G401.6 (cell line): ENCODE measurements around the gene PTGIS.

Experiments used
- FAIRE-seq: peaks from 2 replicates; lab custom pipeline; 2012; peaks lifted over from hg19 to GRCh38; lab: Jason Lieb, UNC

The PTGIS gene

DNA sequence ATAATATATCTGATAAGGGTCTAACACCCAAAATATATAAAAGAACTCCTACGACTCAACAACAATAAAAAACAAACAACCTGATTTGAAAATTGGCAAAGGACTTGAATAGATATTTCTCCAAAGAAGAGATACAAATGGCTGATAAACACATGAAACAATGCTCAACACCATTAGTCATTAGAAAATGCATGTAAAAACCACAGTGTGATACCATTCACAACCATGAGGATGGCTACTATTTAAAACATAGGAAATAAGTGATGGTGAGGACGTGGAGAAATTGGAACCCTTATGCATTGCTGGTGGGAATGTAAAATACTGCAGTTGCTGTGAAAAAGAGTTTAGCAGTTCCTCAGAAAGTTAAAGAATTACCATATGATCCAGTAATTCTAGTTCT is 41.4 kb downstream of the PTGIS start:
- no peak for FAIRE-seq

DNA sequence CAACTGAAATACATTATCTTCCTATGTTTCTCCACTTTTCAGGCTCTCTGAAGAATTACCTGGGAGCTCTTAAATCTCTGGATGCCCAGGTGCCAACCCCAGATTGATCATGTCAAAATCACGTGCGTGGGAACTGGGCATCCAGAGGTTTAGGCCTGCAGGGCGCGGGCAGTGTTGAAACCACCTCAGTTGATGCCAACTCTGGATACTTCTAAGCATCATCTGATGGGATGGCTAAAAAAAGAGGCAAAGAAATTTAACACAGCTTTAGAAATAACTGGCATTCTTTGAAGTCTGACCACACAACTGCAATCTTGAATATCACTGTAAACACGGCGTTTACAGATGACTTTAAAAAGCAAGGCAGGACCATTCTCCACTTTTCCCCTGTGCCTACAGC is 41.9 kb downstream of the PTGIS start:
- FAIRE-seq: no peak

DNA sequence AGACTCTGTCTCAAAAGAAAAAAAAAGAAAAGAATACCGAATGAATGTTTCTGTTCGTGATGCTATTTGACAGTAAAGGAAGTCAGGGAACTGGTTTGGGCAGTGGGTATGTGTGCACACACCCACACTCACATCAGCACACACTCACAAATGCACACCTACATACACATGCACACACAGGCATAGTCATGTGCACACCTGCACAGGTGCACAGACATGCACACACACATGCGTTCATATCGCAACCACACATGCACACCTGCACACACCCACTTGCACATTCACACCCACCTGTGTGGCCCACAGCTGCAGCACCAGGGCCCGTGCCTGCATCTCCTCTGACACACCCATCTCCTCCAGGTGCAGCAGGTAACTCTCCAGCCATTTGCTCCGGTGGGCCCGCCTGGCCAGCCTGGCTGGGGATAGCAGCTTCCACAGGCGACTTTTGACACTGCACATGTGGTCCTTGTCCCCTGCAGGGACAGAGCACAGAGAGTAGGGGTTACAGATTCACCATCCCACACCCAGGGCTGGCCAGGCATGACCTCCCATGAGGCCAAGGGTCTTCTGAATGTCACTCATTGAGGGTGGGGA is 44.1 kb downstream of the PTGIS start:
- no peak for FAIRE-seq

DNA sequence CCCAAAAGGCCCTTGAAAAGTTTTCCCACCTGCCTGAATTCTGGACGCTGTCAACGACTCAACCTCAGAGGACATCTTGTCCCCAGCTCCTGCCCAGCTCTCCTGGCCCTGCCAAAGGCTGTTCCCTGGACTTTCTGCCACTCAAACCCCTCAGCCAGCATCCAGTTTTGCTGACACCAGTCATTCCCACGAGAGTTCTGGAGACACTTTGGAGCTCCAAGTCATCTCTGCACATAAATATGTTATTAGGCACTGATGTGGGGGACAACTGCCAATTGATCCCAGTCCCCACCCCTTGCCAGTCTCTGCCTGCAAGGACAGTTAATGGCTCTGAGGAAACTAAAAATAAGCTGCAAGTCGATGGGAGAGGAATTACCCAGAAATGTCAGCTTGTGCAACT is 46.6 kb downstream of the PTGIS start:
- FAIRE-seq: no peak

DNA sequence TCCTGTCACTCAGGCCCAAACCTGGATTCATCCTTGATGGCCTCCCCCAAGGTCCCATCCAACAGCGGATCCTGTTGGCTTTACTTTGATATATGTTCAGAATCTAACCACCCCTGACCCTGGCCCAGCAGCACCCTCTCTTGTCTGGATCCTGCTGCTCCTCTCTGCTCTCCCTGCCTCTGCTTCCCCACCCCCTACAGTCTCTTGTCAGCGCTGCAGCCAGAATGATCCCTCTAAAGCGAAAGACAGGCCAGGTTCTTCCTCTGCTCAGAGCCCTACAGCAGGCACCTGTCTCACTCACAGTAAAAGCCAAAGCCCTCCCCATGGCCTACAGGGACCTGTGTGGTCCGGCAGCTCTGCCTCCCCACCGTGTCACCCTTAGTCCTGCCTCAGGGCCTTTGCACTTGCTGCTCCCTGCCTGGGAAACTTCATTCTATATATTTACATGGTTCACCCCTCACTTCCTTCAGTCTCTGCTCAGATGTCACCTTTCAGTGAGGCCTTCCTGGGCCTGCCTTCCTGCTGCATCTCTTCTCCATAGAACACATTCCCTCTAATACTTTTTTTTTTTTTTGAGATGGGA is 48.1 kb downstream of the PTGIS start:
- no peak for FAIRE-seq

DNA sequence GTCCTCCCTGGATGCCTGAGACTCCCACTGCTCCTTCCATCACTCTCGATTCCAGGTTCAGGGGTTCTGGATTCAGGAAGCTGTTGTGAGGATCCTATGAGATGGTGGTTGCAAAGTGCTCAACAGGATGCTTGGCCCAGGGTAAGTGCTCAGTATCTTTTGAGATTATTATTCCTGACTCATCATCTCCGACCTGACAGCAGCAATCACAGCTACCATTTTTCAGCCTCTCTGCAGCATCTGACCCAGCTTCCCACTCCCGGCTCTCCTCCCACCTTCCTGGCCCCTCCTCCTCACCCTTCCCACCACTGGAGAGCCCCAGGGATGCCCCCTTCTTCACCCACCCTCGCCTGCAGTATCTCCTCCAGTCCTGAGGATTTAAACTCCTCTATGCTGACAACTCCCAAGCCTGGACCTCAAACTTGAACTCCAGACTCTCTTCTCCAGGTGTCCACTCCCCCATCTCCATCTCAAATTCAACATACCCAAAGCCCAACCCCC is 48.7 kb downstream of the PTGIS start:
- FAIRE-seq: no peak

DNA sequence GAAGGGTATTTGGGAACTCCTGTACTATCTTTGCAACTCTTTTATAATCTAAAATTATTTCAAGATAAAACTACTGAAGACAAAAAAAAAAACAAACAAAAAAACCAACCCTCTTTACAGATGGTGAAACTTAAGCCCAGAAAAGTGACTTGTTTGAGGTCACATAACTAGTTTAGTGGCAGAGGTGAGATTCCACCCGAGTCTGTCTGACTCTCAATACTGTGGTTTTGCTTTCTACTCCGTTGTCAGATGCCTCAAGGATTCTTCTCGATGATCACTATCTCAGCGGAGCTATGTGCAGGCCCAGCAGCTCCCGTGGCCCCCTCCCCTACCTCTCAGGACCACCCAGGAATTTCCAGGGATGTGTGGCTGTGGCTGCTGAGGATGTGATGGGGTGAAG is 49.4 kb downstream of the PTGIS start:
- no peak for FAIRE-seq

DNA sequence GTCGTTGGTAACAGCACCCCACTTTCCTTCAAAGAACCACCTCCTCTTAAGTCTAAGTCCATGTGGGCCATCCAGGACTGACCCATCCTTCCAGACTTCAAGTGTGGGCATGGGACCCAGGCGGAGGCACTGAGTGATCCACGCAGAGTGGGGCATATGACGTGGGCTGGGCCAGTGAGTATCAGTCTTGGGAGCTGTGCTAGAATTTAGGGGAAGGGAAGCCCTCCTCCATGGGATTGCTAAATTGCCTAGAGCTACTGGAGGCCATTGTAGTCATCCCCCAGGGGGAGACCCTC is 50.2 kb downstream of the PTGIS start:
- FAIRE-seq: no peak

DNA sequence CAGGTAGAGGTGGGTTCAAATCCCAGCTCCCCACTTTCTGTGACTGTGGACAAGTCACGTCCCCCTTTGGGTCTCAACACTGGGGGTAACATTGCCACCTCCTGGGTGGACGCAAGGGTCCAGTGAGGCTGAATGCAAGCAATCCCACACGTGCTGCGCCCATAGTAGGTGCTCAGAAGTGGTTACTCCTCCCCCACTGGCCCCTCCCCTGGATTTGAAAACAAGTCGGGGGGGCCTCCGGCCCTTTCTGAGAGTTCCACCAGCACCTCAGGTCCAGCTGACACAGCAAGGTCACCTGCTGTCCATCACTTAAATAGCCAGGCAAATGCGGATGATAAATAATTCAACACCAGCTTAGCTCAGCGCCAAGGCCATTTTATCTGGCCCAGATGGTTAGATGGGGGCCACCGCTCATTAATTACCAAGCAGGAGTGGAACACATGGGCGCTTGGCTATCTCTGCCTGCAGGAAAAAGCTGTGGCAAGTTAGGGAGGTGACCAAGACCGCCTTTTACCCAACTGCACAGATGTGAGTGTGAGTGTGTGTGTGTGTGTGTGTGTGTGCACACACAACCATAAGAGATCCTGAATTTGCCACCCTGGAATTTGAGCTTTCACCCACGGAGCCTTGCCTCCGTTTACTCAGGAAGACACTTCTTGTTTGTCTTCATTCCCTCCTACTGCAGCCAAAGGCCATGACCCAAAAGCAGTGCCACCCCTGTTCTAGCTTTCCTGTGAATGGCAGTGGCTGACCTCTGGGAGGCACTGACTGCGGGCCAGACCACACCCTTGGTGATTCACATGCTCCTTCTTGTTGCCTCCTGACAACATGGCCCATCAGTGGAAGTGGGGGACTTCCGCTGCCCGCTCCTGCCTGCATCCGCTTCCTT is 50.8 kb downstream of the PTGIS start:
- FAIRE-seq: no peak

DNA sequence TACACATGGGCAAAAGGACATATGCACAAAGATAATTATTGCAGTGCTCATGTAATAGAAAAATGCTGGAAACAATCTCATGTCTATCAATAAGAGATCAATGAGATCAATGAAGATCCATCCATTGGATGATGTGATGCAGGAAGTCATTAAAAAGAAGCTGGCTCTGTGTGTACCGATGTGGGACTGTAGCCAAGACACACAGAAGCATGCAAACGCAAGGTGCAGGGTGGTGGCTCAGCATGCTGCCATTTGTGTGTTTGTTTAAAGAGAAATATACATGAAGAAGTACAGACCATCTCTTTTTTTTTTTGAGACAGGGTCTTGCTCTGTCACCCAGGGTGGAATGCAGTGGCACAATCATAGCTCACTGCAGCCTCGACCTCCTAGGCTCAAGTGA is 52.4 kb downstream of the PTGIS start:
- no peak for FAIRE-seq

DNA sequence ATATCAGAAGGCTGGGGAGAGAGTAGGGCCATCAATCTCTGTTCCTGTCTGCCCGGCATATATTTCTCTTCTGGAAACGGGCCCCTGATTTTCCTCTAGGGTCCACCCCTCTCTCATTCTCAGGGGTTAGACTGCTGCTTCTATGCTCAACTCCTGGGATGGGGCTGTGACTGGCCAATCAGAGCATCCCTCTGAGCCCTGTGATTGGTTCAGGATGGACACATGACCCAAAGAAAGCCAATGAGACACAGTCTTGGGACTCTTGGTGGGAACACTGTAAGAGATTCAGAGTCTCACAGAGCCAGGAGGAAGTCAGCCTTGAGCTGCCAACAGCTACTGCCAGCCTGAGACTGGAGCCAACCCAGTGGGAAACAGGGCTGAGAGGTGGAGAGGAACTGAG is 54.4 kb downstream of the PTGIS start:
- no peak for FAIRE-seq

DNA sequence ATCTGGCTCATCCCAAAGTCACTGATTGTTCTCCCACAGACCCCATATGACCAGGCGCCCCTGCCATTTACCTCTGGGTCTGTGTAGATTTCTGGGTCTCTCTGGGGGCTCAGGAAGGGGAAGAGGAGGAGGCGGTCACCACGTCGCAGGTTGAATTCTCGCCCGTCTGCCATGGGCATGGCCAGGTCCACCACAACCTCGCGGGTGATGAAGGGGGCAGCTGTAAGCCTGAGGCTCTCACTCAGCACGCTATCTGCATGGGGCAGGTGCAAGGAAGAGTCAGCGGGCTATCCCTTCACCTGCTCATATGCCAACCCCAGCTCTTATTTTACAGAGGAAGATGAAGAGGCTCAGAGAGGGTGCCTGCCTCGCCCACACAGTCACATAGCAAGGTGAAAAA is 54.9 kb downstream of the PTGIS start:
- no peak for FAIRE-seq

DNA sequence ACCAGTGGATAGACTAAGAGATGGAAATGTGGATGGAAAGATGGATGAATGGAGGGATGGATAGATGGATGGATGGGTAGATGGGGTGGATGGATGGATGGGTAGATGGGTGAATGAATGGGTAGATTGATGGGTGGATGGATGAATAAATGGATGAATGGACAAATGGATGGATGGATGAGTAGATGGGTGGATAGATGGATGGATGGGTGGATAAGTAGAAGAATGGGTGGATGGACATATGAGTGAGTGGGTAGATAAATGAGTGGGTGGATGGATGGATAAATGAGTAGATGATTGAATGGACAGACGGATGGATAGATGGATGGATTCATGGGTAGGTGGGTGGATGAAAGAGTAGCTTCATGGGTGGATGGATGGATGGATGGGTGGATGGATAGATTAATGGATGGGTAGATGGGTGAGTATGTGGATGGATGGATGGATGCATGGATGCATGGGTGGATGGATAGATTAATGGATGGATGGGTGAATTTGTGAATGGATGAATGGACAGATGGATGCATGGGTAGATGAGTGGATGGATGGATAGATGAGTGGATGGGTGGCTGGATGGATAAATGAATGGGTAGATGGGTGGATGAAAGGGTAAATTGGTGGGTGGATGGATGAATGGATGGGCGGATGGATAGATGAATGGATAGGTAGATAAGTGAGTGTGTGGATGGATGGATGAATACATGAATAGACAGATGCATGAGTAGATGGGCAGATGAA is 56.0 kb downstream of the PTGIS start:
- FAIRE-seq: no peak

DNA sequence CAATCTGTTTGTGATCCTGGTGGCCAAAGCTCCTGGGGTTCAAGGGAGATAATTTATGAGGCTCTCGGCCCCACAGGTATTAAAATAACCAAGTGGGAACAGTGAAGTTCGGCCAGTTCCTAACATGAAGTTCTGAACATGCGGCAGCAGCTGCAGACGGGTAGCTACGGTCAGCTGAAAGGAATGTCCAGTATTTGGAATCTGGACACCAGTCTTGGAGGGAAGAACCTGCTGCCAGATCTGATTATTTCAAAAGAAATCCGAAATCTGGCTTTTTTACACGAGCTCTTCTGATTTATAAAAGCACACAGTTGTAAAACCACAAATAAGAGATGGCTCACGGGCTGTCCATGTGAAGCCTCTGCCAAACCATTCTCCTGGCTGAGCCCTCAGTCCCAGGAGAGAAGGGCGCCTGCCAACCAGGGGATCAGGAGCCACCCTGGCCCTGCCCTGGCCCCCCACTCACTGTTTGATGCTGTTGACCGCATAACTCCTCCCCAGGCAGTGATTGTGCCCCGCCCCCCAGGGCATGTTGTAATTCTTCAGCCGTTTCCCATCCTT is 57.3 kb downstream of the PTGIS start:
- no peak for FAIRE-seq

DNA sequence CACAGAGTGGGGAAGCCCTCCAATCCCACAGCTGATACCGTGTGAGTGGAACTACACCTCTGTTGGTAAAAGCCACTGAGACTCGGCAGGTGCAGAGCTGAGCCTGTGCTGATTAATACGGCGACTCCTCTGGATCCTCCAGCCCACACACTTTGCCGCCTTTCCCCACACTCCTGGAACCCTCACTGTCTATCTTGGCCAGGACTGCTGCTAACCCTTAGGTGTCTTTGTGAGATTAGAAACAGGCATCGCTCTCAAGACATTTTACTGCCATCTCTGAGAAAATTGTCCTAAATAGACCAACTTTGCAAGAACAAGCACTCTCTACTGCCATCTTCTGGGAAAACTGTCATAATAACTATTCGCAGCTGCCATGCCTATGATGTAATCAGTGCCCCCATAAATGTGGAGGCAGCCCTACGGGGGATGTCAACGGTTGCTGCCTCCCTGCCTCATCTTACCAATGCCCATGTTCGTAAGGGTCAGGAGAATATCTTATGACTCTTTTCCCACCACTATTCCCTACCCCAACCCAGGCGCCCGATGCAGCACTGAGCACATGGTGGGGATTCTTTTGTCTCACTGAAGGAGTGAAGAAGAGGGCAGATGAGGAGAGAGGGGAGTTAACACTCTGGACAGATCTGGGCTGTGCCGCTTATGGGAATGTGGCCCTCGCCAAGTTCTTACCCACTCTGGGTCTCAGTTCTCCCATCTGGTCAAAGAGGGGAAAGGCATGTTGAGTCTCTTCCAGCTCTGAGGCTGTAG is 59.3 kb downstream of the PTGIS start:
- no peak for FAIRE-seq

DNA sequence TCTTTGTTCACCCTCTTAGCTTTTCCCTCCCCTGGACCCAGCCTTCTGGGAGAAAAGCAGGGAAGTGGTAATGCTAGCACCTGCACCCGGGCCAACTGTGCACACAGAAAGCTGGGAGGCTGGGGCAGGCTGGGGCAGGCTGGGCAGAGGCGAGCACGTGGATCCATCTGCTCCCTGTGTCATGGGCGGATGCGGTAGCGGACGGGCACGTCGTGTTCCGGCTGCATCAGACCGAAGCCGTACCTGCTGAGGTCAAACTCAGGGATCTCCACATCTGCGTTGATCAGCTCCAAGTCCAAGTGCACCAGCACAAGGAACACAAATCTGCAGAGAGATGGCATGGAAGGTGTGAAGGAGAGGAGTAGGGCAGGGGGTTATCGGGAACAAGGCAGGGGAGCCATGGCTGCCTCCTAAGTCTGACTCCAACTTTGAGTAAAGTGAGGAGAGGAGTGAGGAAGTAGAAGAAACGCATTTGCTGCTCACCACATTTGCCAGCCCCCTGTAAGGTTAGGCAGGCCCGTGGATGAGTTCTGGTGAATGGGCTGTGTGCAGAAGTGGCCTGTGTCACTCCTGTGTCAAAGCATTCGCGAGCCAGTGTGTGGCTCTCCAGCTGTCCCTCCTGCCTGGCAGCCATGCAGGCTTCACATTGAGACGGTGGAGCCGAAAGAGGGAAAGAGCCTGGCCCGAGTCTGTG is 60.0 kb downstream of the PTGIS start:
- no peak for FAIRE-seq

DNA sequence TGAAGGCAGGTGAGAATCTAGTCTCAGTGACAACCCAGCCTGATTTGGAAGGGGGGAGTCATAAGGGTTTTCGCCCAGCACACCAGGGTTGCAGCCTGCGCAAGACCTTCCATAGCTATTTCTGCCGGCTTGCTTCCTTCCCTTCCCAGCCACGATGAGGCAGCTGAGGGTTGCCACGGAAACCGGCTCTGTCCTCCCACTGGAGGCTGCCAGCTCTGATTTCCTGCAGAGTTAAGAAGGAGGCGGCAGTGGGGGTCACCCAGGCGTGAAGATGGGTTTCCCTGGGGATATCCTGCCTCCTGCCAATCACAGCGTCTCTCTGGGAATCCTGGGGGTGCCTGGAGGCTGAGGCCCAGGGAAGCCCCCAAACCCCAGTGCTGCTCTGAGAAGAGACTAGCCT is 62.4 kb downstream of the PTGIS start:
- FAIRE-seq: no peak

DNA sequence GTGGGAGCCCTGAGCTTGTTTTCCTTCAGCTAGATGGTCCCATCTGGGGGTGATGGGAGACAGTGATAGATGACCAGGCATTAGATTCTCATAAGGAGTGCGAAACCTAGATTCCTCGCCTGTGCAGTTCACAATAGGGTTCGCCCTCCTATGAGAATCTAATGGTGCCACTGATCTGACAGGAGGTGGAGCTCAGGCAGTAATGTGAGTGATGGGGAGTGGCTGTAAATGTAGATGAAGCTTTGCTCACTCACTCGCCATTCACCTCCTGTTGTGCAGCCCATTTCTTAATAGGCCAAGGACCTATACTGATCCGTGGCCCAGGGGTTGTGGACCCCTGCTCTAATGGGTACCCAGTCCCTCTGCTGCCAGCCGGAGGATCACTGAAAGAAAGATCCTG is 64.8 kb downstream of the PTGIS start:
- FAIRE-seq: no peak

DNA sequence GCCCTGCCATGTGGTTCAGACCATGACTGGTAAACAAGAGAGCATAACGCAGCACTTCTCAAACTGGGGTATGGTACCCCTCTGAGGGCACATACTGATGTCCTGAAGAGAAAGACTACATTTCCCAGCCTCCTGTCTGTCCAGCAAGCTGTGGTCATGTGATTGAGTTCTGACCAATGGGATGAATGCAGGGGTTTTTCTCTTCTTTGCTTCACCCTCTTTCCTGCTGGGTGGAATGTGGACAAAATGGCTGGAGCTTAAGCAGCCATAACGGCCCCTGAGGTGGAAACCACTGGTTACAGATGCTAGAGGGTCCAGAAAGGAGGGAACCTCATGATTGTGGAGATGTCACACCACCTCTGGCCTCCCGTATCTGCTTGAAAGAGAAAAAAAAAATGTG is 66.0 kb downstream of the PTGIS start:
- FAIRE-seq: no peak

DNA sequence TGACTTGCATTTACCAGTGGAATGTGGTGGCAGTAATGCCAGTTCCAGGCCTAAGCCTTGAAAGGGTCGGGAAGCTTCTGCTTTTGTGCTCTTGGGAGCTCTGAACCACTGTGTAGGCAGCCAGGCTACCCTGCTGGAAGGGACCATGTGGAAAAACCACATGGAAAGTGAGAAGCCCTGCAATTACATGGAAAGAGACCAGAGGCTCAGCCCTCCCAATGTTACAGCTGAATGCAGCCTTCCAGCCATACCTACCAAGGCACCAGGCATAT is 70.6 kb downstream of the PTGIS start:
- no peak for FAIRE-seq

DNA sequence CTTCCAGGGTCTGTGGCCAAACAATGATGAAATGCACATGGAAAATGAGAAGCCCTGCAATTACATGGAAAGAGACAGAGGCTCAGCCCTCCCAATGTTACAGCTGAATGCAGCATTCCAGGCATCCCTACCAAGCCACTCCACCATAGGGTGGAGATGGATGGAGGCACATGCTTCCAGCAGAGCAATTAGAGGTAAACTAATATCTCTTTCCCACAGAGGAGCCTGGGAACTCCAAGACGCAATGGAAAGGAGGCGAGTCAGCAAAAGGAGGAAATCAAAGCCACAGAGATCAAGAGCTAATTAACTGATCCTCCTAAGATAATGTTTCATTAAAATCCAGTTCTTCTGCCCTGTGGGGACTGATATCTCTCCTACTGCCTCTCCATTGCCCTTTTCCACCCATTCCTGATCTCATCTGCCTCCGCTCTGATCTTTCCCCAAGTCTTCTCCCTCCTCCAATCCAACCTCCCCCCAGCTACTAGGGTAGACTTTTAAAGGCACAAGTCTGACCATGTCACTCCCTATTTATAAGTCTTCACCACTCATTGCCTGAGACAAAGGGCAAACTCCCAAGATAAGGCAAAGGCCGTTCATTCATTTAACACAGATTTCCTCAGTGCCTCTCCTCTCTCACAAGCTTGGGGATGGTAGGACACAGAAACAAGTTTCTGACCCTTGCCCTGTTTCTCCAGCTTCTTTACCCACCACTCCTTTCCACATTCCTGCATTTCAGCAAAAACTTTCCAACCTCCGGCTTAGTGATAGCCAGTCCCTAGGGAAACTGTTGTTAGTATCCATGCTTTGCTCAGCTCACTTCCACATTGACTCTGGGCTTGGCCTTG is 71.2 kb downstream of the PTGIS start:
- no peak for FAIRE-seq
